Endothelial cell of umbilical vein (primary cell): ENCODE data around the gene UBE2F. TPM values are rescaled to one million over a fixed set of nuclear protein-coding genes. Genes with fewer than 3 reads are reported as not detected.

Experiments
- BruUV-seq: library from RNA; stranded (reverse); fragments of 400-500 nt; replicated peaks from 2 replicates; lab custom pipeline; 2021; lab: Mats Ljungman, UMichigan
- CTCF ChIA-PET: fragments of 300-600, 350-600 bp; sonication (Branson Sonifier 250); formaldehyde crosslinking; loops from one replicate; lab custom pipeline; 2021; ENCODE audit warnings: antibody characterized with exemption, inconsistent platforms; lab: Charles Lee
- POLR2A ChIA-PET: fragments of 300-600, 350-600 bp; sonication (Branson Sonifier 250); formaldehyde crosslinking; loops from one replicate; lab custom pipeline; 2021; ENCODE audit warnings: antibody characterized with exemption, inconsistent platforms; lab: Charles Lee
- DNase-seq: peaks from one replicate; pipeline ENCODE4 v3.0.0-alpha.2; 2011; ENCODE audit warnings: low read depth, low spot score
- FAIRE-seq: peaks from 2 replicates; lab custom pipeline; 2011; peaks lifted over from hg19 to GRCh38; lab: Jason Lieb, UNC
- H2AFZ ChIP-seq: 2 replicates; pipeline ENCODE4 v1.6.0; 2012; ENCODE audit warnings: low read depth, low read length, control low read depth, inconsistent platforms
- H3K27ac ChIP-seq: 2 replicates; pipeline ENCODE4 v1.5.1; 2011; ENCODE audit warnings: low read depth, mild to moderate bottlenecking, control low read depth, low read length, moderate library complexity; ENCODE audit not compliant: insufficient read depth
- H3K27me3 ChIP-seq, 2 experiments: 2 replicates each; pipeline versions ENCODE4 v1.6.0 to v1.6.1; 2011; ENCODE audit warnings: low read length in 2 of 2, mixed read lengths in 1 of 2; ENCODE audit not compliant: control insufficient read depth in 2 of 2, insufficient read depth in 2 of 2
- H3K36me3 ChIP-seq, 2 experiments: 2 replicates in 1 of 2; 3 replicates in 1 of 2; pipeline ENCODE4 v1.5.1; 2011; ENCODE audit warnings: low read length in 2 of 2, mild to moderate bottlenecking in 1 of 2, moderate library complexity in 1 of 2; ENCODE audit not compliant: control insufficient read depth in 2 of 2, insufficient read depth in 2 of 2; ENCODE audit errors: extremely low read depth in 1 of 2
- H3K4me1 ChIP-seq: 3 replicates; pipeline ENCODE4 v1.5.1; 2011; ENCODE audit warnings: mild to moderate bottlenecking, low read length; ENCODE audit not compliant: control insufficient read depth, insufficient read depth; ENCODE audit errors: extremely low read depth
- H3K4me2 ChIP-seq: 2 replicates; pipeline ENCODE4 v1.6.1; 2011; ENCODE audit warnings: low read length, control low read depth, mixed read lengths; ENCODE audit not compliant: insufficient read depth
- H3K4me3 ChIP-seq, 3 experiments: fragments of 200-600 bp in 1 of 3; sonication (generic), shearing (Covaris generic) in 1 of 3; replicated peaks in 1 of 3; 2 replicates each; pipeline ENCODE4 v1.5.1; 2011 to 2016; ENCODE audit warnings: control low read depth in 3 of 3, low read length in 3 of 3, mild to moderate bottlenecking in 2 of 3, inconsistent platforms in 1 of 3, low read depth in 1 of 3, moderate library complexity in 1 of 3; ENCODE audit not compliant: insufficient read depth in 1 of 3
- H3K79me2 ChIP-seq: 2 replicates; pipeline ENCODE4 v1.6.0; 2012; ENCODE audit warnings: low read length, inconsistent platforms; ENCODE audit not compliant: control insufficient read depth, insufficient read depth
- H3K9ac ChIP-seq: replicated peaks from 2 replicates; pipeline ENCODE3; 2011; ENCODE audit warnings: low read length, control low read depth; ENCODE audit not compliant: insufficient read depth; ENCODE audit errors: extremely low read depth
- H3K9me1 ChIP-seq: replicated peaks from 3 replicates; pipeline ENCODE4 v1.6.0; 2011; ENCODE audit warnings: mild to moderate bottlenecking, low read length; ENCODE audit not compliant: control insufficient read depth, insufficient read depth; ENCODE audit errors: extremely low read depth
- H3K9me3 ChIP-seq: replicated peaks from 2 replicates; pipeline ENCODE4 v1.5.1; 2012; ENCODE audit warnings: low read length, inconsistent platforms; ENCODE audit not compliant: control insufficient read depth, insufficient read depth
- H4K20me1 ChIP-seq: replicated peaks from 2 replicates; pipeline ENCODE3; 2011; ENCODE audit warnings: mild to moderate bottlenecking, low read length; ENCODE audit not compliant: control insufficient read depth, insufficient read depth; ENCODE audit errors: extremely low read depth
- CTCF ChIP-seq, 2 donors: IDR thresholded peaks; 1 replicate in 1 of 2; 2 replicates in 1 of 2; pipeline ENCODE4 v1.5.1; 2011; ENCODE audit warnings: low read length in 2 of 2, mild to moderate bottlenecking in 2 of 2, moderate library complexity in 2 of 2, control low read depth in 1 of 2, inconsistent platforms in 1 of 2, low read depth in 1 of 2; ENCODE audit not compliant: insufficient read depth in 1 of 2; ENCODE audit errors: extremely low read depth in 1 of 2
- EZH2 ChIP-seq: IDR thresholded peaks from 2 replicates; pipeline ENCODE4 v1.6.1; 2012; ENCODE audit warnings: borderline replicate concordance, low read depth, mild to moderate bottlenecking, moderate library complexity, low read length, inconsistent platforms; ENCODE audit not compliant: severe bottlenecking
- FOS ChIP-seq: IDR thresholded peaks from 2 replicates; pipeline ENCODE4 v1.6.1; 2011; ENCODE audit warnings: mild to moderate bottlenecking, low read length, moderate library complexity, borderline replicate concordance; ENCODE audit not compliant: insufficient read depth
- GATA2 ChIP-seq: IDR thresholded peaks from 2 replicates; pipeline ENCODE4 v1.7.0; 2011; ENCODE audit warnings: low read depth, mild to moderate bottlenecking, moderate library complexity, mixed read lengths, low read length; ENCODE audit not compliant: insufficient read length, insufficient read depth
- JUN ChIP-seq: IDR thresholded peaks from 2 replicates; pipeline ENCODE4 v1.6.1; 2011; ENCODE audit warnings: borderline replicate concordance, low read depth; ENCODE audit not compliant: insufficient read length, insufficient read depth
- MAX ChIP-seq: IDR thresholded peaks from 2 replicates; pipeline ENCODE4 v1.6.1; 2011; ENCODE audit not compliant: insufficient read depth, insufficient read length
- MYC ChIP-seq: IDR thresholded peaks from one replicate; pipeline ENCODE4 v1.6.1; 2011; ENCODE audit warnings: mild to moderate bottlenecking, low read depth, low read length
- POLR2A ChIP-seq: IDR thresholded peaks from 2 replicates; pipeline ENCODE4 v1.6.1; 2012; ENCODE audit warnings: low read depth, mild to moderate bottlenecking, control low read depth, low read length
- dilution Hi-C: fragments of 300-500 bp; cut with MboI; formaldehyde crosslinking; loops from one replicate; pipeline ENCODE4 v1.15.0; 2019; ENCODE audit warnings: low sequenced_read_pairs; ENCODE audit not compliant: extremely low pct_ligation_motif_present
- intact Hi-C: fragments of 100-400 bp; cut with micrococcal nuclease; formaldehyde crosslinking; loops from one replicate; pipeline ENCODE4 v1.10.0; 2022
- polyA plus RNA-seq, 4 experiments: library from polyadenylated mRNA; depleted of rRNA in 3 of 4; stranded (reverse) in 3 of 4; unstranded in 1 of 4; fragments of >200 nt; gene quantifications; 2 replicates each; pipeline versions ENCODE4 v1.2.1 to v1.2.3, GENCODE V29; 2011 to 2012; ENCODE audit warnings: missing spikeins in 1 of 4
- total RNA-seq: library from RNA; stranded (reverse); gene quantifications from 2 replicates; pipeline ENCODE4 v1.2.3, GENCODE V29; 2021

UBE2F gene
- total and polyA plus RNA-seq, 2 donors (not counting 3 experiments of a cell fraction or from before 2014, with no cell fraction given), result 42.3 to 45.6 TPM

GRCh38 chr2:238069877-238070276 is 103.1 kb downstream of the UBE2F start:
- H4K20me1 ChIP-seq, result no peaks in the 10 kb centered on the region
- no peak for FAIRE-seq
- POLR2A ChIA-PET, result no interaction called here
- H3K79me2 ChIP-seq, result no peaks in the 10 kb centered on the region
- no peaks in the 10 kb centered on the region for H3K9me3 ChIP-seq
- intact Hi-C loops, result loop anchor here (10.0 kb wide), 1 partner anchor 165 kb away; no protein-coding TSS in a partner anchor
- H3K9me1 ChIP-seq, result no peaks in the 10 kb centered on the region
- no peaks in the 10 kb centered on the region for H3K27me3 ChIP-seq
- H3K4me3 ChIP-seq, result no peak overlapping the region
- CTCF ChIA-PET, result no interaction called here
- H2AFZ ChIP-seq, result no peak overlapping the region
- H3K27ac ChIP-seq, result no peak overlapping the region
- H3K4me2 ChIP-seq, result no peak overlapping the region
- no peak overlapping the region for H3K9ac ChIP-seq
- peaks cover 2 to 6% of the 10 kb centered on the region in 2 experiments for H3K36me3 ChIP-seq
- BruUV-seq, result no TSS peak
- no peak for DNase-seq
- TF ChIP-seq MYC (no peak), POLR2A (no peak), GATA2 (no peak), JUN (no peak), FOS (no peak), EZH2 (no peak), MAX (no peak), CTCF (IDR thresholded peaks at IDR 0.05; ENCODE audit: extremely low read depth in 1 of 2, insufficient read depth in 1 of 2, low read depth in 1 of 2, low read length in 2 of 2) (no peak)
- H3K4me1 ChIP-seq, result no peaks in the 10 kb centered on the region
- dilution Hi-C loops, result no loop called here
